ENCODE measurements around the gene GRB14. TPM values are rescaled to one million over a fixed set of nuclear protein-coding genes. Genes with fewer than 3 reads are reported as not detected.
A peak's percentile ranks its signal among the peaks of the same experiment; 100 is the strongest.

The GRB14 gene
- total RNA-seq, 1 donor from 2014 or later: 1.1 TPM

- H3K27ac Mint-ChIP-seq (ENCODE audit: unreplicated experiment): no peak overlapping the region
- no peaks in the 10 kb centered on the region for H3K27me3 Mint-ChIP-seq (ENCODE audit: low read depth)
- no peaks in the 10 kb centered on the region for H3K36me3 Mint-ChIP-seq (ENCODE audit: low read depth)
These were observed 59.3 kb downstream of the GRB14 start for GRCh38 chr2:164561991-164562390.

GRCh38 chr2:164561416-164561815 lies 59.9 kb downstream of the GRB14 start:
- H3K4me1 Mint-ChIP-seq (ENCODE audit: low read depth): peaks cover 42% of the 10 kb centered on the region
- no peak for TF ChIP-seq CTCF (IDR thresholded peaks at IDR 0.05)
- H3K27ac Mint-ChIP-seq (ENCODE audit: unreplicated experiment): no peak overlapping the region
- no peaks in the 10 kb centered on the region for H3K36me3 Mint-ChIP-seq (ENCODE audit: low read depth)
- H3K27me3 Mint-ChIP-seq (ENCODE audit: low read depth): no peaks in the 10 kb centered on the region
- no peak overlapping the region for H3K4me3 Mint-ChIP-seq (ENCODE audit: unreplicated experiment)
- no peak for DNase-seq (ENCODE audit: low spot score)
- H3K9me3 Mint-ChIP-seq (ENCODE audit: low read depth): no peaks in the 10 kb centered on the region

More at GRCh38 chr2:164561991-164562390, 59.3 kb downstream of the GRB14 start:
- H3K4me1 Mint-ChIP-seq (ENCODE audit: low read depth): peaks cover 42% of the 10 kb centered on the region
- H3K4me3 Mint-ChIP-seq (ENCODE audit: unreplicated experiment): no peak overlapping the region
- no peak for DNase-seq (ENCODE audit: low spot score)
- no peaks in the 10 kb centered on the region for H3K9me3 Mint-ChIP-seq (ENCODE audit: low read depth)
- no peak for TF ChIP-seq CTCF (IDR thresholded peaks at IDR 0.05)

- Mint-ChIP-seq H3K9me3 (ENCODE audit: low read depth) (no peaks in the 10 kb centered on the region), H3K36me3 (ENCODE audit: low read depth) (no peaks in the 10 kb centered on the region), H3K4me3 (ENCODE audit: unreplicated experiment) (no peak overlapping the region), H3K27me3 (ENCODE audit: low read depth) (no peaks in the 10 kb centered on the region), H3K27ac (ENCODE audit: unreplicated experiment) (no peak overlapping the region), H3K4me1 (ENCODE audit: low read depth) (peaks cover 42% of the 10 kb centered on the region)
- no peak for TF ChIP-seq CTCF (IDR thresholded peaks at IDR 0.05)
- no peak for DNase-seq (ENCODE audit: low spot score)
These were observed 60.4 kb downstream of the GRB14 start for GRCh38 chr2:164560902-164561301.

- Mint-ChIP-seq H3K4me3 (ENCODE audit: unreplicated experiment) (no peak overlapping the region), H3K9me3 (ENCODE audit: low read depth) (no peaks in the 10 kb centered on the region), H3K36me3 (ENCODE audit: low read depth) (no peaks in the 10 kb centered on the region), H3K27me3 (ENCODE audit: low read depth) (no peaks in the 10 kb centered on the region), H3K4me1 (ENCODE audit: low read depth) (peaks cover 37% of the 10 kb centered on the region), H3K27ac (ENCODE audit: unreplicated experiment) (no peak overlapping the region)
- no peak for DNase-seq (ENCODE audit: low spot score)
- TF ChIP-seq CTCF (IDR thresholded peaks at IDR 0.05): peak; percentile 98
These were observed 61.0 kb downstream of the GRB14 start for GRCh38 chr2:164560181-164560792.

- DNase-seq (ENCODE audit: low spot score): no peak
- TF ChIP-seq CTCF (IDR thresholded peaks at IDR 0.05): no peak
- Mint-ChIP-seq H3K4me1 (ENCODE audit: low read depth) (peaks cover 33% of the 10 kb centered on the region), H3K9me3 (ENCODE audit: low read depth) (no peaks in the 10 kb centered on the region), H3K27me3 (ENCODE audit: low read depth) (no peaks in the 10 kb centered on the region), H3K4me3 (ENCODE audit: unreplicated experiment) (no peak overlapping the region), H3K27ac (ENCODE audit: unreplicated experiment) (peak overlapping the region; percentile 13), H3K36me3 (ENCODE audit: low read depth) (no peaks in the 10 kb centered on the region)
These were observed 62.8 kb downstream of the GRB14 start for GRCh38 chr2:164558450-164558849.

All from chondrocyte (in vitro differentiated cells).